ENCODE data around the gene TMEM120A. TPM values are rescaled to one million over a fixed set of nuclear protein-coding genes. Genes with fewer than 3 reads are reported as not detected.

The TMEM120A gene
- total RNA-seq, 2 experiments from 2014 or later = 32.0 to 35.2 TPM

- ChIA-PET POLR2A (no interaction called here), CTCF (no interaction called here)
These were observed 6.2 kb upstream of the TMEM120A start for GRCh38 chr7:76000566-76000965.

DNA sequence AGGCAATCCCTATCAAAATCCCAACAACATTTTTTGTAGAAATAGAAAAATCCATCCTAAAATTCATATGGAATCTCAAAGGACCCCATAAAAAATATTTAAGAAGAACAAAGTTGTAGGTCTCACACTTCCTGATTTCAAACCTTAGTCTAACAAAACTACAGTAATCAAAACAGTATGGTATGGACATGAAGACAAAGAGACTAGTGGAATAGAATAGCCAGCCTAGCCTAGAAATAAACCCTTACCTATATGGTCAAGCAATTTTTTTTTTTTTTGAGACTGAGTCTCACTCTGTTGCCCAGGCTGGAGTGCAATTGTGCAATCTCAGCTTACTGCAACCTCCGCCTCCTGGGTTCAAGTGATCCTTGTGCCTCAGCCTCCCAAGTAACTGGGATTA lies 3.6 kb upstream of the TMEM120A start:
- ChIA-PET CTCF (no interaction called here), POLR2A (no interaction called here)

DNA sequence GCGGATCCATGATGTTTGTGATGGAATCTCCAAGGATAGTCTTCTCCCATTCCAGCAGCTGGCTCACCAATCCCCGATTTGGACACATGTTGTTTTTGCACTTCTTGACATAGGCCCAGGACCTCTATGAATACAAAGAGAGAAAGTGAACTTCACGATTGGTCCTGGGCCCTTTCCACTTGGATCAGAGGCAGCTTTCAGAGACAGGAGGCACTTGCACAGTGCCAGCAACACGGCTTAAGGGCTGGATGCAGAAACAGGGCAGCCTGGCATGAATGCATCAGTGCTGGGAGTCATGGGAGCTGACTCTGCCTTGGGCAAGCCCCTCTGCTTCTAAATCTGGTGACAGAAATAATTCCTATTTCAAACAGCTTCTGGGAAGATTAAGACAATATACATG lies 2.1 kb upstream of the TMEM120A start:
- ChIA-PET CTCF (no interaction called here), POLR2A (no interaction called here)

DNA sequence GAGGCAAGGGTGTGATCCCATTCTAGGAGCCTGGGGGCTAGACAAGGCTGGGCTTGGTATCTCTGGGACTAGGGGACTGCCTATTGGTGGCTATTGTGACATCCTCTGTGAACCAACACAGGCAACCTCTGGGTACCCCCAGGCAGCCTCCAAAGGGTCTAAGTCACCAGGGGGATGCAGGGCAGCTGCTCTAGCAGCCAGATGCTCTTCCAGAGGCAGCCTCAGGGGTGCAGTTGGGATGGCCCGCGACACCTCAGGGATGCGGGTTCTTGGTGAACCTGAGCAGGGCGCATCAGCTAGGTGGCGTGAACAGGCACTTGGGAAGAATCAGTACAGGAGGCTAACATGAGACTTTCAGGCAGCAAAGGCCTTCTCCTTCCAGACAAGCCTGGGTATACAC lies 1.6 kb upstream of the TMEM120A start:
- POLR2A ChIA-PET = no interaction called here
- CTCF ChIA-PET = no interaction called here

DNA sequence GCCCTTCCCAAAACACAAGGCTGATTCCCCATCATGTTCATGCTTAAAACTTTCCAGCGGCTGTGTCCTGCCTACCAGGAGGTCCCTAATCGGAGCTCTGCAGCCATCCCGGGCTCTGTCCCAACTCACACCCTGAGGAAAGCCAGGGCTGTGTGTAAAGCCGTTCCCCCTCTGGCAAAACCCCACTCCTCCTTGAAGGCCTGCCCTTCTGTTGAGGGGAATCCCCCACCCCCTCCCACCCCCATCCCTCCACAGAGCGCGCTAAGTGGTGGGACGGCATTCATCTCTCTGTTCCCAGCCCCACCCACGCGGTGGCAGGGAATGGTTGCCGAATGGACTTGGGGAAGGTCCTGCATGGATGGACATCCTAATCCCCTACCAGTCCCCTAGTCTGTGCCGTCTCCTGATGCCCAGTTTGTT lies 667 bp upstream of the TMEM120A start:
- CTCF ChIA-PET = interaction anchor here (0.8 kb wide), 1 partner anchor 10 kb away, joined by 3 read pairs; no protein-coding TSS in a partner anchor
- POLR2A ChIA-PET = interaction anchor here (0.6 kb wide), 1 partner anchor 26 kb away, joined by 3 read pairs; no protein-coding TSS in a partner anchor

DNA sequence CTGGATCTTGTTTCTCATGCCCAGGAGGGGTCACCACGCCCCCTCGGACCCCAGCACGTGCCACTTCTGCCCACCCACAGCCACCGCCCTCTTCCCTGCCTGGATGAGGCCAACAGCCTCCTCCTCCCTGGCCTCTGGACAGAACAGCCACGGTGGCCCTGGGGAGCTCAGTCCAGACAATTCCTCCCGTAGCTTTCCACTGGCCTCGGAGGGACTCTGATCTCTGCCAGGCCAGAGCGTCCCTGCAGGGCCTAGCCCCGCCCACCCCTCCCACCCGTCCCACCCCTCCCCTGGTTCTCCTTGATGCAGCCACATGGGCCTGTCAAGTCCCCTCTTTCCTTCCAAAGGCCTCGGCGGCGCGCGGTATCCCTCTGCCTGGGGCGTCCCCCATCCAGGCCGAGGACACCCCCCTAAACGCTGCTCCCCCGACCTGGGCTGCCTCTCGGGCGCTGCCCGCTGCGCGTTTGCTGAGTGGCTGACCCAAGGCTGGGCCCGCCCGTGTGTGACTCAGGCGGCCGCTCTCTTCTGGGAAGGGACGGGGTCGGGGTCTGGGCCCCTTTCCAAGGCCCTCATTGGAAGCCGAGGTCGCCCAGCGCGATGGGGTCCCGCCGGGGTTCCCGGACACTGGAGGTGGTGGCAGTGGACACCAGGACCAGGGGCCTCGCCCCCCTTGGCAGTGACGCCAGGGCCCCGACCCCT lies 557 bp downstream of the TMEM120A start:
- ChIA-PET POLR2A (interaction anchor here (0.6 kb wide), 1 partner anchor 254 kb away, joined by 5 read pairs; no protein-coding TSS in a partner anchor), CTCF (interaction anchor here (1.3 kb wide), 1 partner anchor 10 kb away, joined by 3 read pairs; no protein-coding TSS in a partner anchor)

DNA sequence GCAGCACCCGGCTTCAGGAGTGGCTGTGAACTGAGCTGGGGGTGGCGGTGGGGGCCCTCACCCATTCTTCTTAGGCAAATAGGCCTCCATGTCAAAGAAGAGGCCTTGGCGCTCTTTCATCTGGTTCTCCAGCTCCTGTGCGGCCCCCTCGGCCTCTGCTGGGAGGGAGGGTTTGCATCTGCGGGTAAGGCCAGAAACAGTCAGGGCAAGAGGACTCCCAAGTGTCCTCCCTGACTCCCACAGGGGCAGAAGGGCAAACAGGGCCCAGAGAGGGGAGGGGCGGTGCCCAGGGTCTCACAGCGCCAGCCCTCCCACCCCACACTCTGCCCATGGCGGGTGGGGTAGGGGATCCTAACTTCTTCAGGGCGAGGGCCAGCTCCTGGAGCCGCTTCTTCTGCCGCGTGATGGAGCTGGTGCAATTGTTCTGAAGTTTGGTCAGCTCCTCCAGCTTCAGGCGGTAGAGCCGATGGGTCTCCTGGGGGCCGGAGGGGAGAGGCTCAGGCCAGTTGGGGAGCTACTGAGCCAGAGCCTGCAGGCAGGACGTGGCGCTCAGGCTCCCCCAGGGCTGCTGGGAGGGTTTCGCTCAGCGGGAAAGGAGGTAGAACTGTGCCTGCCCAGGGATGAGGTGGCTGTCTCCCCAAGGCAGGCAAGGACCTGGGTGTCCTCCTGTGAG lies 2.2 kb downstream of the TMEM120A start:
- POLR2A ChIA-PET = interaction anchor here (1.0 kb wide), 1 partner anchor 114 kb away, joined by 3 read pairs; the partner anchor contains the start of gene RHBDD2
- CTCF ChIA-PET = interaction anchor here (1.0 kb wide), 1 partner anchor 28 kb away, joined by 3 read pairs; no protein-coding TSS in a partner anchor

GRCh38 chr7:75991531-75992082 lies 2.8 kb downstream of the TMEM120A start:
- POLR2A ChIA-PET = interaction anchor here (1.0 kb wide), 1 partner anchor 113 kb away, joined by 3 read pairs; the partner anchor contains the start of gene RHBDD2
- CTCF ChIA-PET = no interaction called here

DNA sequence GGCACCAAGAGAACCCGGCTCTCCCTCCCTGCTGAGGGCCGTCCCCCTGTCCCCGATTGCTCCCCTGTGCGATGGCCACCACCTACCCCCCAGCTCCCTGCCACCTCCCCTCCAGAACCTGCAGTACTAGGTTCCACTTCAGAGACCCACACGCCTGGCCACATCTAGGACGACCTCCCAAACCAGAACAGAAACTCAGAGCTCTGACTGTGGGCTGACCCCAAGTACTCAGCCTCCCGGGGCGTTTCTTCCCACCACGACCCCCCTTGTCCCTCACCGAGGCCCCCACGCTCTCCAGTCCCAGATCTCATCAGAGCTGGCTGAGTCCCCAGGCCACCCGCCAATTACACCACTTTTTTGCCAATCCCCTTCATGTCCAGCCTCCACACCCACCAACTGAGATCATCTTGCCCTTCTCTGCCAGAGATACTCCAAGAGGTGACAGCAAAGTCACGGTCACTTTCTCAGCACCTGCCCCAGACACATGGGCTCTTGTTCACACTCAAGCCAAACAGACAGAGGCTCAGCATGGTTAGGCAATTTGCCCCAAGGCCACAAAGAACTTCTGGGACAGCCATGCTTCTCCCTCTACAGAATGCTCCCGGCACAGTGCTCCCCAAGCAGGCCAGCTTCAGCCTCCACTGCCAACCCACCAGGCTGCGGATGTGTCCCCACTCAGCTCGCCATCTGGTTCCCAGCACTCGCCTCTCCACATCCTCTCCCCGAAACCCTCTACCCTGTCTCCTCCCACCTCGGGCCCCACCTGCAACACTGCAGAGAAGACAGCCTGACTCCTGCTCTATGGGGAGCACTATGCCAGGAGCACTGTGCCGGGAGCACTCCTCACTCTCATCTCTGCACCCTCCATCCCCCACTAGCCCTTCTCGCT lies 4.7 kb downstream of the TMEM120A start:
- ChIA-PET POLR2A (no interaction called here), CTCF (interaction anchor here (0.7 kb wide), 1 partner anchor 51 kb away, joined by 3 read pairs; no protein-coding TSS in a partner anchor)

DNA sequence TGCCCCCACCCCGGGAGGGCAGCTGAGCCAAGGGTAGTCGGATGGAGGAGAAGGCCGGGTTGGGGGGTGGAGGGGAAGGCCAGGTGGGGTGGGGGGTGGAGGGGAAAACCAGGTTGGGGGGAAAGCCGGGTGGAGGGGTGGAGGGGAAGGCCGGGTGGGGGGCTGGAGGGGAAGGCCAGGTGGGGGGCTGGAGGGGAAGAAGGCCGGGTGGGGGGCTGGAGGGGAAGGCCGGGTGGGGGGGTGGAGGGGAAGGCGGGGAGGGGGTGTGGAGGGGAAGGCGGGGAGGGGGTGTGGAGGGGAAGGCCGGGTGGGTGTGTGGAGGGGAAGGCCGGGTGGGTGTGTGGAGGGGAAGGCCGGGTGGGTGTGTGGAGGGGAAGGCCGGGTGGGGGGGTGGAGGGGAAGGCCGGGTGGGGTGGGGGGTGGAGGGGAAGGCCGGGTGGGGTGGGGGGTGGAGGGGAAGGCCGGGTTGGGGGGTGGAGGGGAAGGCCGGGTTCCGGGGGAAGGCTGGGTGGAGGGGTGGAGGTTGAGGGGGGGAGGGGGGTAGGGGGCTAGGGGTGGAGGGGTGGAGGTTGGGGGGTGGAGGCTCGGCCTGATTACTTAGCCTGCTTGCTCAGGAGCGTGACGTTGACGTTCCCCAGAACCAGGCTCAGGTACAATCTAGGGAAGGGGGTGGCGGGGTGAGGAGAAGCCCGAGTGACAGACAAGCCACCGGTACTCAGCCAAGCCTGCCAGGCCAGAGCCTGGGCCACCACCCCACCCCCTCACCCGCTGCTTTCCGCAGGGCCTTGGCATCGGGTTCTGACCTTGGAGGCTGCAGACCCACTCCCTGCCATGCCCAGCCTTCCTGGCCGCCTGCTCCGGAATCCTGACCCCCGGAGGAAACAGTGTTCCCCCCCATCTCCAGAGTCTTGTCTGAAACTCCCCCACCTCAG lies 5.6 kb downstream of the TMEM120A start:
- CTCF ChIA-PET = no interaction called here
- POLR2A ChIA-PET = no interaction called here

DNA sequence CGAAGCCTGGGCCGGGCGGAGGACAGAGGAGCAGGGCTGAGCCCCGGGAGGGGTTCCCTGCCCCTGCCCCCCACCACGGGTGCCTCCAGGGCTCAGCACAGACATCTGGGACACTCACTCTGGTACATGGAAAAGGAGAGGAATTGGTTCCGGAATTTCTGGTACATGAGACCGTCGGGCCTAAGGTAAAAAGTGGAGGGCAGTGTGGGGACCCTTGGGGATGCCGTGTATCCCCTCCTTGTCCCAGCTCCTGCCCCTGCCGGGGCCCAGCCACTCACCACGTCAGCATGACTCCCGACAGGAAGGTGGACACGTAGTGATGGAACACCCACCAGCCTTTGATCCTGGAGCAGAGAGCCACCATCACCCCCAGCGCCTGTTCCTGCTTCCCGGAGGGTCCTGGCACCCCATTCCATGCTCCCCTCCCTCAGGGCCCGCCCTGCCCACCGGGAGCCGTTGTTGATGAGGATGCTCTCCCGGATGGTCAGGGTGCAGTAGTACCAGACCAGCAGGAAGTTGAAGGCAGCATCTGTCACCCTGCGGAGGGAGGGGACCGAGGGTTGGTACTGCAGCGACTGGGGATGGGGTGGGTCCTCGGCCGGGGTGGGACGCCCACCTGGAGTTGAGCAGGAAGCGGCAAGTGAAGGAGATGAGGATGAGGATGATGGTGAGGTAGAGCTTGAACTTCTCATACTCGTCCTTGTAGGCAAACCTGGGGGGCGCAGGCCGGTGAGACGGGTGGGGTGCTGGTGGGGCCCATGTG lies 6.4 kb downstream of the TMEM120A start:
- CTCF ChIA-PET = interaction anchor here (0.5 kb wide), 1 partner anchor 1913 kb away, joined by 4 read pairs; no protein-coding TSS in a partner anchor
- POLR2A ChIA-PET = no interaction called here

DNA sequence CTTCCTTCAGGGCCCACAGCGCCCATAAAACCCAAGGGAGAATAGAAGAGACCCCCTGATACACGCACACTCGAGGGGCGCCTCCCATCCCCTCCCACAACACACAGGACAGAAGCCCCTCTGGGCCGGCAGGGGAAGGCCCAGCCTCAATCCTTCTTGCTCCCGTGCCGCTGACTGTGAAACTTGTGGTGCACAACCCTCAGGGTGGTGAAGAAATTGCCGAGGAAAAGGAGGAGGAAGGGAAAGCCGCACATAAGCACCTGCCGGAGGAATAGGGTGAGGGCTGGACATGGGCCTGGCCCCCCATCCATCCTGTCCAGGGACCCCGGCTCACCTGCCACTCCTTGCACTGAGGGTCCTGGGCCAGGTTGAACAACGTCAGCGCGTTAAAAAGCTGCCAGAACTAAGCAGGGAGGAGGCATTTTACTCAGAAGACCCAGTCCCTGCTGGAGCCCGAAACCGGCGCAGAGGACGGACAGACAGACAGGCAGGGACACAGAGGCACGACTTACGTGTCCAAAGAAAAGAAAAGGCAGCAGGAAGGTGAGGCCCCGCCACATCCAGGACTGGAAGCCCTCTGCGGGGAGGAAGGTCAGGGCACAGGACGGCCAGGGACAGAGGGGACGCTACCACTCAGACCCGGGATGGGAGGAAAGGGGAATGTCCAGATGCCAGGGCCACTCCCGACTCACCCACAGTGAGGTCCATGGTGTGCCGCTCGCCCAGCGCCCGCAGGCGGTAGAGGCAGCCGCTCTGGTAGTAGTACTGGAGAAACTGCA lies 7.2 kb downstream of the TMEM120A start:
- ChIA-PET POLR2A (no interaction called here), CTCF (no interaction called here)

GRCh38 chr7:75986147-75986781 lies 8.1 kb downstream of the TMEM120A start:
- CTCF ChIA-PET = no interaction called here
- POLR2A ChIA-PET = no interaction called here

- CTCF ChIA-PET = no interaction called here
These were observed 8.8 kb downstream of the TMEM120A start for GRCh38 chr7:75985518-75986146.

GRCh38 chr7:75985009-75985517 lies 9.3 kb downstream of the TMEM120A start:
- ChIA-PET CTCF (interaction anchor here (1.0 kb wide), 1 partner anchor 10 kb away, joined by 3 read pairs; no protein-coding TSS in a partner anchor), POLR2A (no interaction called here)

More at GRCh38 chr7:75985518-75986146, 8.8 kb downstream of the TMEM120A start:
- POLR2A ChIA-PET = no interaction called here

Data from activated CD8-positive, alpha-beta memory T cell treated with anti-CD3 and anti-CD28 coated beads for 36 hours (primary cell).